Measurements from ENCODE around the gene FERMT2.

FERMT2 gene

GRCh38 chr14:52902971-52903619 is 47.8 kb downstream of the FERMT2 start:
- no peak for DNase-seq (ENCODE audit: low read depth)

- DNase-seq (ENCODE audit: low read depth), result no peak
Observed at GRCh38 chr14:52901357-52901980, 49.4 kb downstream of the FERMT2 start.

- DNase-seq (ENCODE audit: low read depth), result no peak
Observed at GRCh38 chr14:52900731-52901130, 50.1 kb downstream of the FERMT2 start.

GRCh38 chr14:52898496-52898895 is 52.4 kb downstream of the FERMT2 start:
- no peak for DNase-seq (ENCODE audit: low read depth)

- no peak for DNase-seq (ENCODE audit: low read depth)
Observed at GRCh38 chr14:52895000-52895399, 55.9 kb downstream of the FERMT2 start.

GRCh38 chr14:52891800-52892199 is 59.0 kb downstream of the FERMT2 start:
- no peak for DNase-seq (ENCODE audit: low read depth)

- DNase-seq (ENCODE audit: low read depth), result no peak
Observed at GRCh38 chr14:52888839-52889838, 61.7 kb downstream of the FERMT2 start.

- DNase-seq (ENCODE audit: low read depth), result no peak
Observed at GRCh38 chr14:52888159-52888558, 62.7 kb downstream of the FERMT2 start.

GRCh38 chr14:52885230-52885629 is 65.6 kb downstream of the FERMT2 start:
- no peak for DNase-seq (ENCODE audit: low read depth)

GRCh38 chr14:52883658-52884057 is 67.2 kb downstream of the FERMT2 start:
- DNase-seq (ENCODE audit: low read depth), result no peak

- DNase-seq (ENCODE audit: low read depth), result no peak
Observed at GRCh38 chr14:52882824-52883223, 68.0 kb downstream of the FERMT2 start.

GRCh38 chr14:52879958-52880357 is 70.9 kb downstream of the FERMT2 start:
- DNase-seq (ENCODE audit: low read depth), result no peak

GRCh38 chr14:52878946-52879345 is 71.9 kb downstream of the FERMT2 start:
- DNase-seq (ENCODE audit: low read depth), result no peak

- no peak for DNase-seq (ENCODE audit: low read depth)
Observed at GRCh38 chr14:52878469-52878868, 72.4 kb downstream of the FERMT2 start.

GRCh38 chr14:52877628-52878027 is 73.2 kb downstream of the FERMT2 start:
- no peak for DNase-seq (ENCODE audit: low read depth)

- no peak for DNase-seq (ENCODE audit: low read depth)
Observed at GRCh38 chr14:52876806-52877205, 74.0 kb downstream of the FERMT2 start.

GRCh38 chr14:52876311-52876710 is 74.5 kb downstream of the FERMT2 start:
- no peak for DNase-seq (ENCODE audit: low read depth)

GRCh38 chr14:52875707-52876106 is 75.1 kb downstream of the FERMT2 start:
- DNase-seq (ENCODE audit: low read depth), result no peak

- no peak for DNase-seq (ENCODE audit: low read depth)
Observed at GRCh38 chr14:52874389-52874788, 76.5 kb downstream of the FERMT2 start.

GRCh38 chr14:52873694-52874093 is 77.2 kb downstream of the FERMT2 start:
- no peak for DNase-seq (ENCODE audit: low read depth)

GRCh38 chr14:52873065-52873464 is 77.8 kb downstream of the FERMT2 start:
- no peak for DNase-seq (ENCODE audit: low read depth)

GRCh38 chr14:52871606-52872005 is 79.2 kb downstream of the FERMT2 start:
- DNase-seq (ENCODE audit: low read depth), result no peak

Data from T follicular helper cell (primary cell).